ENCODE data around the gene LCT.

The LCT gene

GRCh38 chr2:135741043-135741394 is 96.0 kb downstream of the LCT start:
- DNase-seq = no peak

DNA sequence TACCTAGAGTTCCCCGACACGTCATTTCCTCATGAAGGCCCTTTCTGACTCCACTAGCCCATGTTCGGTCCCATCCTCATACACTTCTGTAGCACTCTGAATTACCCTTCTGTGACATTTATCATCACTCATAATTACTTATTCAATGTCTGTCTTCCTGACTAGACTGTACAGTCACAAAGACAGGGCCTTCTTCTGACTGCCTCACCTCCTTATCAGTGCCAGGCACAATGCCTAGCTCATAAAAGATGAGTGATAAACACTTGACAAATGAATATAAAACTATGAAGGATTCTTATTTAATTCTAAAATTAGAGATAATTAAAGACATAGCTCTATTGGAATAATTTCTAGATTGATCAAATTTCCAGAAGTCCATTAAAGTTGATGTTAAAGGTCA is 96.8 kb downstream of the LCT start:
- no peak for DNase-seq
